VCaP (cell line): ENCODE measurements around the gene MIPEP.

Source experiments
- H3K27ac ChIP-seq: fragments of 450-650 bp; 2 replicates; pipeline ENCODE4 v1.5.1; 2017
- CTCF ChIP-seq: fragments of 450-650 bp; conservative IDR thresholded peaks from 2 replicates; pipeline ENCODE4 v1.5.1; 2017; ENCODE audit warnings: mild to moderate bottlenecking, moderate library complexity

The MIPEP gene

DNA sequence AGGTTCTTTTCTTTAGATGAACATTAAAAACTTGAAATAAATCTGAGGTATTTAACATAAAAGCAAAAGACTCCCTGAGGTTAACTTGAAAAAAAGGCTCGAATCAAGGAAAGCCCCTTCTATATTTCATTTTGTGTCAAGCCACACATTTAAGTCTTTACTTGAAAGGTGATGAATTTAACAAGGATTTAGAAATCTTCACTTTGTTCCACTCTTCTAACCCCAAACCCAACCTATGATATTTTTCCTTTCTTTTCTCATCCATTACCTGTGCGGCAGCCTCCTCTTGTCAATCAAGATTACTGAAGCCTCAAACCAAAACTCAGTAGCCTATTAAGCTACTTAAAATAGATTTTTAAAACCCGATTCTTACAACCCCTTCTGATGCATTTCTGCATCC, 33.8 kb downstream of the MIPEP start:
- H3K27ac ChIP-seq: no peak overlapping the region
- no peak for TF ChIP-seq CTCF

- no peak for TF ChIP-seq CTCF
- H3K27ac ChIP-seq: no peak overlapping the region
Observed at GRCh38 chr13:23852351-23852750, 36.8 kb downstream of the MIPEP start.

DNA sequence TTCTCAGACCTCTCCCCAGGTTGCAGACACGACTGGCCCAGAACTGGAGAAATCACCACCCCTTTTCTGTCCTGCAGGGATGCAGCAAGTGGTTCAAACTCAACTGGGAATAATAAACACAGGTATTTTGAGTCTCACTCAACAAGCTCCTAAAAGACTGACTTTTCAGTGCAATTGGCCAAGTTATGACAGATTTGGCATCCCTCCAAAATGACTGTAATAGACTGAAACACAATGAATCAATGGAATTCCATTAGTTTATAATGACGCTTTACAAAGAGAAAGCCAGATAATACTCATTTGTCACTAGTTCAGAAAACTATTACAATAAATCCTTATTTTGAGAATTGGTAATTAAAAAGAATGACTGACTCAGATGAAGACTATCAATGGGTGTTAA, 38.1 kb downstream of the MIPEP start:
- no peak overlapping the region for H3K27ac ChIP-seq
- no peak for TF ChIP-seq CTCF

GRCh38 chr13:23850134-23850533, 39.1 kb downstream of the MIPEP start:
- no peak for TF ChIP-seq CTCF

GRCh38 chr13:23849670-23850069, 39.5 kb downstream of the MIPEP start:
- no peak for TF ChIP-seq CTCF
- H3K27ac ChIP-seq: no peak overlapping the region

More at GRCh38 chr13:23850134-23850533, 39.1 kb downstream of the MIPEP start:
- H3K27ac ChIP-seq: no peak overlapping the region

DNA sequence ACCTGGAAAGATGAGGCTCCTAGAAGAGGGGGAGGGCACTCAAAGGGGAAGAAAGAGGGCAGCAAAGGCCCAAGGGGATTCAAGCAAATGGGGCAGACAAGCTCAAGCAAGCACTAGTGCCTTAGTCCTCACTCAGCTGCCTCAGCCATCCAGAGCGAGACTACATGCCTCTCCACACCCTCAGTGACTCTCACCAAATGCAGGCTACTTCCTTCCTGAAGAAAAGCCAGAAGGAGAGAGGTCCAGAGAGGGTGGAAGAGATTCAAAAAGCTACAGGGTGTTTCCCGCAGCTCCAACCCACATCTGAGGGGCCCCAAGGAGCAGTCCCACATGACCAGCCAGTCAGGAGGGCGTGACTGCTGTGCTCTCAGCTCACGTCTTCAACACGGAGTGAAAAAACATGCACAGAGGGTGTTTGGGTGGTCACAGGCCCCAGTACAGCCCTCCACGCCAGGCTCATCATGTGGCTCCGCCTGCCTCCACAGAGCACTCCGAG, 40.5 kb downstream of the MIPEP start:
- H3K27ac ChIP-seq: no peak overlapping the region

DNA sequence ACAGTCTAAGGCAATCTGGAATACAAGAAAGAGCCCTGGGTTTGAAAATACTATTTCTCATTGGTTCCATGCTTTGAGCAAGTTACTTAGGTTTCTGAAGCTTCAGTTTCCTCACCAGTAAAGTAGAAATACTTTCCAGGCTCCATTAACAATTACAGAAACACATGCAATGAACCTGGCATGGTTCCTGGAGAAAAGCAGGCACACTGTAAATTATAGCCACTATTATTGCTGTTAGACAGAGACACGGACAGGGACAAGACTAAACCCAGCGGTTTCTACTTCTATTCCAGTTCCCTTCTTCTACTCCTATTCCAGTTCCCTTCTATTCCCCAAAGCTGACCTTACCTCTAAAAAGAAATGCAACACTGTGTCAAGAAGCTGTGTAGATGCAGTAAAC, 41.2 kb downstream of the MIPEP start:
- H3K27ac ChIP-seq: no peak overlapping the region
- TF ChIP-seq CTCF: no peak

More for the DNA sequence above, 40.5 kb downstream of the MIPEP start:
- TF ChIP-seq CTCF: no peak
